ENCODE measurements around the gene CADM4.
"Not testable (repeated sequence)": the region's sequence is repeated elsewhere in the genome, so short reads cannot be mapped to it uniquely, and the experiment has no call there.

Gene CADM4

DNA sequence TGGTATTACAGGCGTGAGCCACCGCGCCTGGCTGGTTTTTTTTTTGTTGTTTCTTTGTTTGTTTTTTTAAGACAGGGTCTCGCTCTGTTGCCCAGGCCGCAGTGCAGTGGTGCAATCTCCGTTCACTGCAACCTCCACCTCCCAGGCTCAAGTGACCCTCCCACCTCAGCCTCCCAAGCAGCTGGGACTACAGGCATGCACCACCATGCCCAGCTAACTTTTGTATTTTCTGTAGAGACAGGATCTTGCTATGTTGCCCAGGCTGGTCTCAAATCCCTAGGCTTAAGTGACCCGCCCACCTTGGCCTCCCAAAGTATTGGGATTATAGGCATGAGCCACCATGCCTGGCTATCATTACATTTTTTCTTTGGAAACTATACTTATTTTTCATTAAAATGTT is 10.6 kb upstream of the CADM4 start:
- H3K9ac ChIP-seq (ENCODE audit: low read depth, low read length, poor library complexity); H3K18ac ChIP-seq (ENCODE audit: low read length); H2BK15ac ChIP-seq (ENCODE audit: low read length); H3K27ac ChIP-seq (replicated peaks; ENCODE audit: low read length); H3K4me1 ChIP-seq (ENCODE audit: control insufficient read depth in 2 of 2, insufficient read depth in 1 of 2, low read depth in 1 of 2, low read length in 2 of 2); H2BK12ac ChIP-seq (ENCODE audit: low read length); H3K9me3 ChIP-seq (replicated peaks in 1 of 2; ENCODE audit: control insufficient read depth in 2 of 2, insufficient read depth in 1 of 2, low read depth in 1 of 2, low read length in 2 of 2); H2BK120ac ChIP-seq (ENCODE audit: low read depth, low read length); H3K14ac ChIP-seq (ENCODE audit: low read length); H2AK5ac ChIP-seq (ENCODE audit: low read depth, low read length); H2BK5ac ChIP-seq (ENCODE audit: low read length); H4K8ac ChIP-seq (ENCODE audit: low read depth, low read length); H3K79me1 ChIP-seq (ENCODE audit: low read depth, low read length); H3K4me3 ChIP-seq (ENCODE audit: low read length in 2 of 2); H3K4me2 ChIP-seq (ENCODE audit: insufficient read depth, low read length, poor library complexity, severe bottlenecking); H3K23ac ChIP-seq (ENCODE audit: low read depth, low read length, poor library complexity); H2AFZ ChIP-seq (ENCODE audit: low read length); DNase-seq (ENCODE audit: low spot score); H3K4ac ChIP-seq (ENCODE audit: low read length); H4K91ac ChIP-seq (ENCODE audit: low read depth, low read length, poor library complexity); H3K27me3 ChIP-seq (ENCODE audit: control insufficient read depth in 3 of 3, insufficient read depth in 3 of 3, low read depth in 1 of 3, low read length in 3 of 3): not testable (repeated sequence)
- peaks cover 13 to 14% of the 10 kb centered on the region in 2 donors for H3K36me3 ChIP-seq (replicated peaks in 1 of 2; ENCODE audit: control insufficient read depth in 2 of 2, insufficient read depth in 2 of 2, low read length in 2 of 2)
- no CpG with 5 or more reads among the region's 7 CpGs for WGBS, 2 donors (ENCODE audit: extremely low coverage in 2 of 2, insufficient read length in 2 of 2, insufficient replicate concordance in 1 of 2)

DNA sequence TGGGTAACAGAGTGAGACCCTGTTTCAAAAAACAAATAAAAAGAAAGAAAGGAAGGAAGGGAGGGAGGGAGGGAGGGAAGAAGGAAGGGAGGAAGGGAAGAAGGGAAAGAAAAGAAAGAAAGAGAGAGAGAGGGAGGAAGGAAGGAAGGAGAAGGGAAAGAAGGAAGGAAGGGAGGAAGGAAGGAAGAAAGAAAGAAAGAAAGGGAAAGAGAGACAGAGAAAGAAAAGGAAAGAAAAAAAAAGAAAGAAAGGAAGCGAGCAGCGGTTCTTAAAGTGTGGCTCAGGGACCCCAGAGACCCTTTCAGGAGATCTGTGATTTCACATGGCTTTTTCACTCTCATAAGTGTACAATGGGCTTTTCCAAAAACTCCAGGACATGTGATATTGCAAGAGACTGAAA is 9.9 kb upstream of the CADM4 start:
- no peak overlapping the region for H4K8ac ChIP-seq (ENCODE audit: low read depth, low read length)
- H3K4me2 ChIP-seq (ENCODE audit: insufficient read depth, low read length, poor library complexity, severe bottlenecking) = no peak overlapping the region
- H4K91ac ChIP-seq (ENCODE audit: low read depth, low read length, poor library complexity) = no peak overlapping the region
- H3K4me1 ChIP-seq (ENCODE audit: control insufficient read depth in 2 of 2, insufficient read depth in 1 of 2, low read depth in 1 of 2, low read length in 2 of 2) = peaks cover 0 to 2% of the 10 kb centered on the region in 2 donors
- no CpG with 5 or more reads among the region's 2 CpGs for WGBS, 2 donors (ENCODE audit: extremely low coverage in 2 of 2, insufficient read length in 2 of 2, insufficient replicate concordance in 1 of 2)
- no peak overlapping the region for H2BK5ac ChIP-seq (ENCODE audit: low read length)
- H2AK5ac ChIP-seq (ENCODE audit: low read depth, low read length) = no peak overlapping the region
- no peaks in the 10 kb centered on the region for H3K27me3 ChIP-seq (ENCODE audit: control insufficient read depth in 3 of 3, insufficient read depth in 3 of 3, low read depth in 1 of 3, low read length in 3 of 3)
- no peaks in the 10 kb centered on the region for H3K79me1 ChIP-seq (ENCODE audit: low read depth, low read length)
- no peak overlapping the region for H2AFZ ChIP-seq (ENCODE audit: low read length)
- H3K27ac ChIP-seq (replicated peaks; ENCODE audit: low read length) = no peak overlapping the region
- no peak overlapping the region for H3K14ac ChIP-seq (ENCODE audit: low read length)
- H3K36me3 ChIP-seq (replicated peaks in 1 of 2; ENCODE audit: control insufficient read depth in 2 of 2, insufficient read depth in 2 of 2, low read length in 2 of 2) = peaks cover 9 to 12% of the 10 kb centered on the region in 2 donors
- no peak overlapping the region for H3K18ac ChIP-seq (ENCODE audit: low read length)
- H3K9me3 ChIP-seq (replicated peaks in 1 of 2; ENCODE audit: control insufficient read depth in 2 of 2, insufficient read depth in 1 of 2, low read depth in 1 of 2, low read length in 2 of 2) = peaks cover 6 to 8% of the 10 kb centered on the region in 2 donors
- no peak overlapping the region for H3K23ac ChIP-seq (ENCODE audit: low read depth, low read length, poor library complexity)
- H2BK15ac ChIP-seq (ENCODE audit: low read length) = no peak overlapping the region
- H3K4ac ChIP-seq (ENCODE audit: low read length) = no peak overlapping the region
- DNase-seq (ENCODE audit: low spot score) = no peak
- H2BK12ac ChIP-seq (ENCODE audit: low read length) = no peak overlapping the region
- H3K9ac ChIP-seq (ENCODE audit: low read depth, low read length, poor library complexity) = no peak overlapping the region
- no peak overlapping the region for H3K4me3 ChIP-seq (ENCODE audit: low read length in 2 of 2)
- no peak overlapping the region for H2BK120ac ChIP-seq (ENCODE audit: low read depth, low read length)

DNA sequence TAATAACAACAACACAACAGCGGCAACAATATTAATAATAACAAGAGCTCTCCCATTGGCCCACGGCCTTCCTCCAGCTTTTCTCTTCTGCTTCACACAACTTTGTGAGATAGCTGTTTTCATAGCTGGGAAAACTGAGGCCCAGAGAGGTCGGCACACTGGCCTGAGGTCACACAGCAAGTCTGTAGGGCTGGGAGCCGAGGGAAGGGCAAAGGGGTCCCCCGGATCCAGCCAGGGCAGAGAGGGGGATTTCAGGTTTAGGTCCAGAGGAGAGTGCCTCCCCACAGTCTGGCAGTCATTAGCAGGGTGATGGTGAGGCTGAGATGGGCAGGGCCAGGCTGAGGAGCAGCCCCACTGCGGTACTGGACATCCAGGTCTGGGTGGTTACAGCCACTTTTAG is 9.0 kb upstream of the CADM4 start:
- H3K36me3 ChIP-seq (replicated peaks in 1 of 2; ENCODE audit: control insufficient read depth in 2 of 2, insufficient read depth in 2 of 2, low read length in 2 of 2) = peaks cover 9 to 10% of the 10 kb centered on the region in 2 donors
- no peak overlapping the region for H2BK12ac ChIP-seq (ENCODE audit: low read length)
- H4K8ac ChIP-seq (ENCODE audit: low read depth, low read length) = no peak overlapping the region
- no peaks in the 10 kb centered on the region for H3K27me3 ChIP-seq (ENCODE audit: control insufficient read depth in 3 of 3, insufficient read depth in 3 of 3, low read depth in 1 of 3, low read length in 3 of 3)
- DNase-seq (ENCODE audit: low spot score) = no peak
- no peak overlapping the region for H3K9ac ChIP-seq (ENCODE audit: low read depth, low read length, poor library complexity)
- no peak overlapping the region for H3K4me3 ChIP-seq (ENCODE audit: low read length in 2 of 2)
- no peak overlapping the region for H3K27ac ChIP-seq (replicated peaks; ENCODE audit: low read length)
- H3K4me2 ChIP-seq (ENCODE audit: insufficient read depth, low read length, poor library complexity, severe bottlenecking) = no peak overlapping the region
- H3K18ac ChIP-seq (ENCODE audit: low read length) = no peak overlapping the region
- no peak overlapping the region for H3K14ac ChIP-seq (ENCODE audit: low read length)
- H3K9me3 ChIP-seq (replicated peaks in 1 of 2; ENCODE audit: control insufficient read depth in 2 of 2, insufficient read depth in 1 of 2, low read depth in 1 of 2, low read length in 2 of 2) = peaks cover 6 to 8% of the 10 kb centered on the region in 2 donors
- H2BK120ac ChIP-seq (ENCODE audit: low read depth, low read length) = no peak overlapping the region
- H4K91ac ChIP-seq (ENCODE audit: low read depth, low read length, poor library complexity) = no peak overlapping the region
- WGBS, 2 donors (ENCODE audit: extremely low coverage in 2 of 2, insufficient read length in 2 of 2, insufficient replicate concordance in 1 of 2) = no CpG with 5 or more reads among the region's 6 CpGs
- H3K79me1 ChIP-seq (ENCODE audit: low read depth, low read length) = no peaks in the 10 kb centered on the region
- peaks cover 0 to 2% of the 10 kb centered on the region in 2 donors for H3K4me1 ChIP-seq (ENCODE audit: control insufficient read depth in 2 of 2, insufficient read depth in 1 of 2, low read depth in 1 of 2, low read length in 2 of 2)
- no peak overlapping the region for H2BK5ac ChIP-seq (ENCODE audit: low read length)
- no peak overlapping the region for H3K4ac ChIP-seq (ENCODE audit: low read length)
- no peak overlapping the region for H3K23ac ChIP-seq (ENCODE audit: low read depth, low read length, poor library complexity)
- no peak overlapping the region for H2AK5ac ChIP-seq (ENCODE audit: low read depth, low read length)
- H2AFZ ChIP-seq (ENCODE audit: low read length) = no peak overlapping the region
- no peak overlapping the region for H2BK15ac ChIP-seq (ENCODE audit: low read length)

DNA sequence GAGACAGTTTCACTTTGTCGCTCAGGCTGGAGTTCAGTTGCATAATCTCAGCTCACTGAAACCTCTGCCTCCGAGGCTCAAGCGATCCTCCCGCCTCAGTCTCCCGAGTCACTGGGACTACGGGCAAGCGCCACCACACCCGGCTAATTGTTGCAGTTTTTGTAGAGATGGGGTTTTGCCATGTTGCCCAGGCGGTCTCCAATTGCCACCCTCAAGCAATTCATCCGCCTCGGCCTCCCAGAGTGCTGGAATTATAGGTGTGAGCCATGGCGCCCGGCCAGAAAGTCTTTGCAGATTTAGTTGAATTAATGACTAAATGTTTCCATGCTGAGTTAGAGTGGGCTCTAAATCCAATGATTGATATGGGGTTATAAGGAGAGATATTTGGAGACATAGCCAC is 4.5 kb upstream of the CADM4 start:
- H2BK12ac ChIP-seq (ENCODE audit: low read length) = no peak overlapping the region
- no peak overlapping the region for H3K4me3 ChIP-seq (ENCODE audit: low read length in 2 of 2)
- no peak overlapping the region for H4K91ac ChIP-seq (ENCODE audit: low read depth, low read length, poor library complexity)
- H3K36me3 ChIP-seq (replicated peaks in 1 of 2; ENCODE audit: control insufficient read depth in 2 of 2, insufficient read depth in 2 of 2, low read length in 2 of 2) = peaks cover 3 to 6% of the 10 kb centered on the region in 2 donors
- H3K27ac ChIP-seq (replicated peaks; ENCODE audit: low read length) = no peak overlapping the region
- H3K4me1 ChIP-seq (ENCODE audit: control insufficient read depth in 2 of 2, insufficient read depth in 1 of 2, low read depth in 1 of 2, low read length in 2 of 2) = peaks cover 4 to 6% of the 10 kb centered on the region in 2 donors
- no peak overlapping the region for H2BK120ac ChIP-seq (ENCODE audit: low read depth, low read length)
- H3K18ac ChIP-seq (ENCODE audit: low read length) = no peak overlapping the region
- H3K14ac ChIP-seq (ENCODE audit: low read length) = no peak overlapping the region
- no peak overlapping the region for H2BK15ac ChIP-seq (ENCODE audit: low read length)
- no peak overlapping the region for H2AFZ ChIP-seq (ENCODE audit: low read length)
- no peak overlapping the region for H4K8ac ChIP-seq (ENCODE audit: low read depth, low read length)
- H3K23ac ChIP-seq (ENCODE audit: low read depth, low read length, poor library complexity) = no peak overlapping the region
- no peak overlapping the region for H2AK5ac ChIP-seq (ENCODE audit: low read depth, low read length)
- no peak for DNase-seq (ENCODE audit: low spot score)
- H3K27me3 ChIP-seq (ENCODE audit: control insufficient read depth in 3 of 3, insufficient read depth in 3 of 3, low read depth in 1 of 3, low read length in 3 of 3) = peaks cover 0 to 9% (median 2%) of the 10 kb centered on the region in 3 experiments
- peaks cover 3% of the 10 kb centered on the region for H3K79me1 ChIP-seq (ENCODE audit: low read depth, low read length)
- peaks cover 6 to 8% of the 10 kb centered on the region in 2 donors for H3K9me3 ChIP-seq (replicated peaks in 1 of 2; ENCODE audit: control insufficient read depth in 2 of 2, insufficient read depth in 1 of 2, low read depth in 1 of 2, low read length in 2 of 2)
- no peak overlapping the region for H2BK5ac ChIP-seq (ENCODE audit: low read length)
- H3K4me2 ChIP-seq (ENCODE audit: insufficient read depth, low read length, poor library complexity, severe bottlenecking) = no peak overlapping the region
- WGBS, 2 donors (ENCODE audit: extremely low coverage in 2 of 2, insufficient read length in 2 of 2, insufficient replicate concordance in 1 of 2) = no CpG with 5 or more reads among the region's 13 CpGs
- H3K4ac ChIP-seq (ENCODE audit: low read length) = no peak overlapping the region
- no peak overlapping the region for H3K9ac ChIP-seq (ENCODE audit: low read depth, low read length, poor library complexity)

Measured in neuronal stem cell (in vitro differentiated cells).